GM12878 (cell line): Measurements from ENCODE around the gene CLEC17A.
A peak's percentile ranks its signal among the peaks of the same experiment; 100 is the strongest.

ENCODE experiments used
- ATF7 ChIP-seq: fragments of 450-650 bp; IDR thresholded peaks from 2 replicates; pipeline ENCODE4 v1.6.1; 2016; ENCODE audit warnings: low read depth, mild to moderate bottlenecking
- BHLHE40 ChIP-seq, 2 experiments: fragments of 450-650 bp in 1 of 2; IDR thresholded peaks; 2 replicates each; pipeline ENCODE4 v1.6.1; 2011 to 2017; ENCODE audit warnings: low read depth in 2 of 2, borderline replicate concordance in 1 of 2, improper control_type of control experiment in 1 of 2, low read length in 1 of 2, mild to moderate bottlenecking in 1 of 2
- CHD1 ChIP-seq: IDR thresholded peaks from 2 replicates; pipeline ENCODE4 v1.6.1; 2012; ENCODE audit warnings: low read depth, low read length, improper control_type of control experiment
- CTCF ChIP-seq, 3 experiments: IDR thresholded peaks in 2 of 3; conservative IDR thresholded peaks in 1 of 3; 2 replicates each; pipeline ENCODE4 v1.5.1; 2011; ENCODE audit warnings: low read depth in 3 of 3, low read length in 3 of 3, mild to moderate bottlenecking in 3 of 3, control low read depth in 2 of 3, moderate library complexity in 2 of 3, inconsistent platforms in 1 of 3, mixed read lengths in 1 of 3; ENCODE audit not compliant: control insufficient read depth in 2 of 3, insufficient read depth in 1 of 3; ENCODE audit errors: extremely low read depth in 1 of 3
- E2F4 ChIP-seq: IDR thresholded peaks from 2 replicates; pipeline ENCODE4 v1.6.1; 2012; ENCODE audit warnings: low read depth, low read length, improper control_type of control experiment
- EED ChIP-seq: sonication (generic); IDR thresholded peaks from 2 replicates; pipeline ENCODE4 v1.6.1; 2016; ENCODE audit warnings: antibody characterized with exemption, low read depth
- FOS ChIP-seq: IDR thresholded peaks from 3 replicates; pipeline ENCODE4 v1.6.1; 2011; ENCODE audit warnings: borderline replicate concordance; ENCODE audit not compliant: insufficient read length; ENCODE audit errors: extremely low read depth
- MAX ChIP-seq: IDR thresholded peaks from 2 replicates; pipeline ENCODE4 v1.6.1; 2012; ENCODE audit warnings: low read depth, low read length, improper control_type of control experiment
- MEF2A ChIP-seq: IDR thresholded peaks from 2 replicates; pipeline ENCODE4 v1.6.1; 2011; ENCODE audit warnings: low read depth, mild to moderate bottlenecking, low read length, moderate library complexity; ENCODE audit not compliant: insufficient read depth
- PRDM15 ChIP-seq: fragments of 450-650 bp; formaldehyde crosslinking; IDR thresholded peaks from 2 replicates; pipeline ENCODE4 v1.4.0; 2020; ENCODE audit warnings: mild to moderate bottlenecking, moderate library complexity
- SIN3A ChIP-seq: IDR thresholded peaks from 2 replicates; pipeline ENCODE4 v1.6.1; 2012; ENCODE audit warnings: low read depth, low read length, improper control_type of control experiment
- SP1 ChIP-seq: IDR thresholded peaks from one replicate; pipeline ENCODE4 v1.6.1; 2011; ENCODE audit warnings: low read depth, low read length
- ZBTB33 ChIP-seq: fragments of 450-650 bp; IDR thresholded peaks from 2 replicates; pipeline ENCODE4 v1.6.1; 2017; ENCODE audit warnings: mild to moderate bottlenecking
- ZNF217 ChIP-seq: fragments of 450-650 bp; IDR thresholded peaks from 2 replicates; pipeline ENCODE4 v1.6.1; 2017; ENCODE audit warnings: antibody characterized with exemption, mild to moderate bottlenecking

- TF ChIP-seq ATF7 (peak; percentile 73), E2F4 (no peak), CTCF (IDR thresholded peaks at IDR 0.05 in 2 of 3, conservative IDR thresholded peaks at IDR 0.05 in 1 of 3; ENCODE audit: control insufficient read depth in 2 of 3, extremely low read depth in 1 of 3, insufficient read depth in 1 of 3, low read depth in 3 of 3, low read length in 3 of 3) (no peak), BHLHE40 (IDR thresholded peaks at IDR 0.05; ENCODE audit: borderline replicate concordance in 1 of 2, low read depth in 2 of 2, low read length in 1 of 2) (no peak; a peak in 1 of 4 replicates), SP1 (no peak), EED (no peak), FOS (no peak), ZNF217 (no peak), CHD1 (no peak), ZBTB33 (no peak), PRDM15 (CRISPR knock-in tag) (no peak), SIN3A (no peak), MAX (no peak), MEF2A (no peak)
Measured at GRCh38 chr19:14561847-14562351, 21.0 kb upstream of the CLEC17A start.
